IPS-18c (cell line): ENCODE data around the gene KLRK1.
"Not testable (repeated sequence)": the region's sequence is repeated elsewhere in the genome, so short reads cannot be mapped to it uniquely, and the experiment has no call there.

Experiments
- H3K4me3 ChIP-seq: 2 replicates; pipeline ENCODE4 v1.7.0; 2013; ENCODE audit warnings: low read depth, mild to moderate bottlenecking, low read length, moderate library complexity; ENCODE audit not compliant: insufficient read depth
- H3K9me3 ChIP-seq: one replicate; pipeline ENCODE4 v1.6.1; 2013; ENCODE audit warnings: mild to moderate bottlenecking, low read length, moderate library complexity; ENCODE audit not compliant: control insufficient read depth, insufficient read depth

Gene KLRK1

GRCh38 chr12:10394531-10395152, 4.8 kb upstream of the KLRK1 start:
- not testable (repeated sequence) for H3K9me3 ChIP-seq, H3K4me3 ChIP-seq

- Histone ChIP-seq H3K9me3 (no peaks in the 10 kb centered on the region), H3K4me3 (no peak overlapping the region)
These were observed 3.5 kb upstream of the KLRK1 start for GRCh38 chr12:10393291-10393690.

- Histone ChIP-seq H3K9me3 (no peaks in the 10 kb centered on the region), H3K4me3 (no peak overlapping the region)
These were observed 2.6 kb upstream of the KLRK1 start for GRCh38 chr12:10392394-10392930.

DNA sequence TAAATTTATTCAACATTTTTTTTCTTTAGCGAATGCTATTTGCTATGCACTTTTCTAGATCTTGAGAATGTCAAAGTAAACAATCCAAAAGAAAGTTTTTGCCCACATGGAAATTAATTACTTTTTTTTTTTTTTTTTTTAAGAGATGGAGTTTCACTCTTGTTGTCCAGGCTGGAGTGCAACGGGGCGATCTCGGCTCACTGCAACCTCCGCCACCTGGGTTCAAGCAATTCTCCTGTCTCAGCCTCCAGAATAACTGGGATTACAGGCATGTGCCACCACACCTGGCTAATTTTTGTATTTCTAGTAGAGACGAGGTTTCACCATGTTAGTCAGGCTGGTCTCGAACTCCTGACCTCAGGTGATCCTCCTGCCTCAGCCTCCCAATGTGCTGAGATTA, 1.1 kb upstream of the KLRK1 start:
- H3K9me3 ChIP-seq = not testable (repeated sequence)

GRCh38 chr12:10388624-10389413, 1.0 kb downstream of the KLRK1 start:
- no peak overlapping the region for H3K4me3 ChIP-seq

More for the DNA sequence above, 1.1 kb upstream of the KLRK1 start:
- H3K4me3 ChIP-seq = not testable (repeated sequence)

GRCh38 chr12:10387498-10387897, 2.3 kb downstream of the KLRK1 start:
- not testable (repeated sequence) for H3K4me3 ChIP-seq, H3K9me3 ChIP-seq

More at GRCh38 chr12:10388624-10389413, 1.0 kb downstream of the KLRK1 start:
- no peaks in the 10 kb centered on the region for H3K9me3 ChIP-seq

DNA sequence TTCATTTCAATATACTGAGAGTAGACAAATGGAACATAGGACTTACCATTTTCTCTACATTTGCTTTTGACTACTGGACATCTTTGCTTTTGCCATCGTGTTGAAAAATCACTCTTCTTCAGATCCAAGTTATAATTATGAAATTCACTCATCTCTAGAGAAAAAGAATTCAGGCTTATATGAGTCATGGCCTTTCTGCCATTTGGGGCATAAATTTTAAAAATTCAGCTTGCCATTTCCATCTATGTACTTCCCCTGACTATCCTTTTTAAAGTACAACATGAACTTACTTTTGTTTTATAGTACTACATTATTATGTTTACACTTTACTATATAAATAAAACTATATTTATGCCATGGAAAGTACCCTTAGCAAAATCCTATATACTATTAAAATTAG, 3.0 kb downstream of the KLRK1 start:
- H3K9me3 ChIP-seq = no peaks in the 10 kb centered on the region

DNA sequence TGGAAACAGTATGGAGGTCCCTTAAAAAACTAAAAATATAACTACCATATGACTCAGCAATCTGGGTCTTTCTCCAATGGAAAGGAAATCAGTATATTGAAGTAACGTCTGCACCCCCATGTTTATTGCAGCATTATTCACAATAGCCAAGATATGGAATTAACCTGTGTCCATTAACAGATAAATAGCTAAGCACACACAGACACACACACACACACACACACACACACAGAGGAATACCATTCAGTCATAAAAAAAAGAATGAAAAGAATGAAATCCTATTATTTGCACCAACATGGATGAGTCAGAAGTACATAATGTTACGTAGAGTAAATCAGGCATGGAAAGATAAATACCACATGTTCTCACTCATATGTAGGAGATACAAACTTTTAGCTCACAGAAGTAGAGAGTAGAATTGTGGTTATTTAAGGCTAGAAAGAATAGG, 4.7 kb downstream of the KLRK1 start:
- Histone ChIP-seq H3K9me3 (no peaks in the 10 kb centered on the region), H3K4me3 (no peak overlapping the region)

More for the DNA sequence above, 3.0 kb downstream of the KLRK1 start:
- no peak overlapping the region for H3K4me3 ChIP-seq

DNA sequence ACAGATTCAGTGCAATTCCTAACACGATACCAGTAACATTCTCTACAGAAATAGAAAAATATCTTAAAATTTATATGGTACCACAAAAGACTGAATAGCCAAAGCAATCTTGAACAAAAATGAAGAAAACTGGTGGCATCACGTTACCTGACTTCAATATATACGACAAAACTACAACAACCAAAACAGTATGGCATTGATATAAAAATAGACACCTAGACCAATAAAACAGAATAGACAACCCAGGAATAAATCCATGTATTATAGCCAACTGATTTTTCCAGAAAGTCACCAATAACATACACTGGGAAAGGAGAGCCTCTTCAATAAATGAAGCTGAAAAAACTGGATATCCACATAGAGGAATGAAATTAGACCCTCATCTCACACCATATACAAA, 5.7 kb downstream of the KLRK1 start:
- Histone ChIP-seq H3K9me3 (no peaks in the 10 kb centered on the region), H3K4me3 (no peak overlapping the region)

- Histone ChIP-seq H3K9me3 (no peaks in the 10 kb centered on the region), H3K4me3 (no peak overlapping the region)
These were observed 7.8 kb downstream of the KLRK1 start for GRCh38 chr12:10381928-10382628.

DNA sequence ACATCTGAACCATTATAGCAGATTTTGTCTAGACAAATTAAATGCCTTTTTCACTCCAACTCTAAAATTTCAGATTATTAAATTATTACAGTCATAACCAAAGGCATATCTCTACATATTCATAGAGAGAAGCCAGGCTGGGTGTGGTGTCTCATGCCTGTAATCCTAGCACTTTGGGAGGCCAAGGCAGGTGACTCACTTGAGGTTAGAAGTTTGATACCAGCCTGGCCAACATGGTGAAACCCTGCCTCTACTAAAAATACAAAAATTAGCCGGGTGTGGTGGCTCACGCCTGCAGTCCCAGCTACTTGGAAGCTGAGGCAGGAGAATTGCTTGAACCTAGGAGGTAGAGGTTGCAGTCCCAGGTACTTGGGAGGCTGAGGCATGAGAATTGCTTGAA, 11.1 kb downstream of the KLRK1 start:
- H3K4me3 ChIP-seq, H3K9me3 ChIP-seq: not testable (repeated sequence)

- Histone ChIP-seq H3K9me3 (no peaks in the 10 kb centered on the region), H3K4me3 (no peak overlapping the region)
These were observed 15.2 kb downstream of the KLRK1 start for GRCh38 chr12:10374624-10375018.

- Histone ChIP-seq H3K9me3 (peaks cover under 1% of the 10 kb centered on the region), H3K4me3 (no peak overlapping the region)
These were observed 17.3 kb downstream of the KLRK1 start for GRCh38 chr12:10372559-10372958.

DNA sequence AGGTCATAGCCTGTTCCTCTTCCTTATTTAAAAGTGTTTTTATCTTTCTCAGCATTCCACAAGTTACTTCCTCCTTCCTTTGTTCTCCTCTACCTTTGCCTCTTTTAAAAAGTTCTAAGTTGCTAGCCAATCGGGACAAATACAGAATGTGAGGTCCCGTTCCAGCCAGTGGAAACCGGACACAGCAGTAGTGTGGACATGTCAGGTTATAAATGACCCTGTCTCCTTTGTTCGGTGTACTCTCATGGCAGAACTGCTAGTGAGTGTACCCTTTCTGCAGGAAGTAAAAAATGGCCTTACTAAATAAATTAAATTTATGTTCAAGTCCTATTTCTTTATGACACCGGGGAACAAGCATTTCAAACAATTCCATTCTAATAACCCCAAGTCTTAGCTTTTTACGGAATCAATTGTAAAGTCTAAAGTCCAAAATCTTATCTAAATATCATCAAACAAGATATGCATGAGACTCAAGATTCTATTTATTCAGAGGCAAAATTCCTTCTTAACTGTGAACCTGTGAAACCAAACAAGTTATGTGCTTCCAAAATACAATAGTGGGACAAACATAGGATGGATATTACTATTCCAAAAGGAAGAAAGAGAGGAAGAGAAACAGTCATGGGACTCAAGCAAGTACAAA, 17.8 kb downstream of the KLRK1 start:
- H3K4me3 ChIP-seq, H3K9me3 ChIP-seq: not testable (repeated sequence)

DNA sequence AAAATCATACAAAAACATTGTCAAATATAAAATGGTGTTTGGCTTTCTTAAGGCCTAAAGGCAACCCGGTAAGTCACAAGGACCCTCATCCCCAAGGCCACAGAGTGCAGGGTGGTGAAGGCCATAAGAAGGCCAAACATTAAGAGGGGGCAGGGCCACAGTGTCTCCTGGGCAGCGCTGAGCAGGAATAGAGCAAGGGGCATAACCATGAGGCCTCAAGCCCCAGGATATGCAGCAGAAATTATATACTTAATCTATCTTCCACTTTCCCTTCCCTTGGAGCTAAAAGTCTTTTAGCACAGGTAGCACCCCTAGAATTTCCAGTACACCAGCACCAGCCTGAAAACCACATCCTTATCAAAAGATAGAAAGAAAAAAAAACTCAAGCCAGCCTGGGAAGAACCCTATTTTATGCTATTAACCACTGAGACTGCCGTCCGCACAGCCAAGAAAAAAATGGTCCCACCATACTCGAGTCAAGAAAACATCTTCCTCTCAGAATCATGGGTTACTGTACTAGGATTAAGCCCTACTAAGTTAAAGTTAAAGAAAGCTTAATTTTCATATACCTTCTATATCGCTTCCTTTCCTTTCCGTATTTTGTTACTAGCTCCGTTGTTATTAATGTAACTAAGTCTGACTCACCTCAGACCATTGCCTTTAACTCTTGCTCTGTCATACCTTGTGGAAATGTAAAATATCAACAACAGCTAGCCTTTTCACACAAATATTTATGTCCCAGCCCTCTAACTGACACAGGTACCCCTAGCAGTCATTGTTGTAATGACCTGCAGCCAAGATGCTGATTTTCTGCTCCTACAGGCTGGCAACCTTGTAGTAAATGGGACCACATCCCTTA, 20.1 kb downstream of the KLRK1 start:
- H3K9me3 ChIP-seq = peaks cover 2% of the 10 kb centered on the region
- H3K4me3 ChIP-seq = no peak overlapping the region
